Ishikawa (cell line): ENCODE data around the gene CHCHD3.

Experiments used
- CEBPB ChIP-seq: IDR thresholded peaks from 2 replicates; pipeline ENCODE4 v1.6.1; 2012
- CREB1 ChIP-seq: IDR thresholded peaks from 2 replicates; pipeline ENCODE4 v1.6.1; 2012; ENCODE audit warnings: low read depth
- EGR1 ChIP-seq: IDR thresholded peaks from 2 replicates; pipeline ENCODE4 v1.6.1; 2012
- EP300 ChIP-seq: IDR thresholded peaks from 2 replicates; pipeline ENCODE4 v1.6.1; 2012; ENCODE audit warnings: borderline replicate concordance
- FOXM1 ChIP-seq: IDR thresholded peaks from 2 replicates; pipeline ENCODE4 v1.6.1; 2012; ENCODE audit warnings: low read depth, borderline replicate concordance
- MAX ChIP-seq: IDR thresholded peaks from 2 replicates; pipeline ENCODE4 v1.6.1; 2012
- NFIC ChIP-seq: IDR thresholded peaks from 2 replicates; pipeline ENCODE4 v1.6.1; 2012
- RAD21 ChIP-seq: IDR thresholded peaks from 2 replicates; pipeline ENCODE4 v1.6.1; 2012; ENCODE audit warnings: low read depth
- REST ChIP-seq: IDR thresholded peaks from 2 replicates; pipeline ENCODE4 v1.6.1; 2012; ENCODE audit warnings: low read depth, mild to moderate bottlenecking
- TAF1 ChIP-seq: IDR thresholded peaks from 2 replicates; pipeline ENCODE4 v1.6.1; 2012; ENCODE audit warnings: low read depth, mild to moderate bottlenecking
- TCF12 ChIP-seq: IDR thresholded peaks from 2 replicates; pipeline ENCODE4 v1.6.1; 2012; ENCODE audit warnings: low read depth
- TEAD4 ChIP-seq: IDR thresholded peaks from 2 replicates; pipeline ENCODE4 v1.6.1; 2012
- YY1 ChIP-seq: IDR thresholded peaks from 2 replicates; pipeline ENCODE4 v1.6.1; 2012; ENCODE audit warnings: low read depth
- ZBTB7A ChIP-seq: IDR thresholded peaks from 2 replicates; pipeline ENCODE4 v1.6.1; 2012; ENCODE audit warnings: low read depth
- TF ChIP-seq, protein P1 (sequence below): IDR thresholded peaks from 2 replicates; pipeline ENCODE4 v1.6.1; 2012

Gene CHCHD3

DNA sequence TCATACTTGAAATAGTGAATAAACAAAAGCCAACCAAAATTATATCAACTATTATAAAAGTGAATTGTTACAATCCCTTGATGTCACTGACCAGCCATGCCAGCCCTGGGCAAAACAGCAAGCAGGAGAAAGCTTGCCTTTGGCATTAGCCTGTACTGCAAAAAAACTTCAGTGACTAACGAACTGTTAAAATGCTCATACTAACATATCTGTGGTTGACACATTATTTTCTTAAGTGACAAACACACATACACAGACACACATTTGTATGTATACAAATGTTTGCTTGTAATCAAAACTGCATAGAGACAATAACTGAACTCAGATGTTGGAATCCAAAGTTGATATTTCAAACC is 29.5 kb downstream of the CHCHD3 start:
- TF ChIP-seq RAD21 = no peak
- TF ChIP-seq FOXM1 = no peak
- no peak for TF ChIP-seq EP300
- TF ChIP-seq ZBTB7A = no peak
- TF ChIP-seq TAF1 = no peak
- TF ChIP-seq TCF12 = no peak
- TF ChIP-seq, protein P1, sequence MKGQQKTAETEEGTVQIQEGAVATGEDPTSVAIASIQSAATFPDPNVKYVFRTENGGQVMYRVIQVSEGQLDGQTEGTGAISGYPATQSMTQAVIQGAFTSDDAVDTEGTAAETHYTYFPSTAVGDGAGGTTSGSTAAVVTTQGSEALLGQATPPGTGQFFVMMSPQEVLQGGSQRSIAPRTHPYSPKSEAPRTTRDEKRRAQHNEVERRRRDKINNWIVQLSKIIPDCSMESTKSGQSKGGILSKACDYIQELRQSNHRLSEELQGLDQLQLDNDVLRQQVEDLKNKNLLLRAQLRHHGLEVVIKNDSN = no peak
- no peak for TF ChIP-seq MAX
- no peak for TF ChIP-seq CREB1
- TF ChIP-seq TEAD4 = no peak
- no peak for TF ChIP-seq EGR1
- no peak for TF ChIP-seq REST
- TF ChIP-seq NFIC = no peak
- no peak for TF ChIP-seq YY1
- TF ChIP-seq CEBPB = no peak

DNA sequence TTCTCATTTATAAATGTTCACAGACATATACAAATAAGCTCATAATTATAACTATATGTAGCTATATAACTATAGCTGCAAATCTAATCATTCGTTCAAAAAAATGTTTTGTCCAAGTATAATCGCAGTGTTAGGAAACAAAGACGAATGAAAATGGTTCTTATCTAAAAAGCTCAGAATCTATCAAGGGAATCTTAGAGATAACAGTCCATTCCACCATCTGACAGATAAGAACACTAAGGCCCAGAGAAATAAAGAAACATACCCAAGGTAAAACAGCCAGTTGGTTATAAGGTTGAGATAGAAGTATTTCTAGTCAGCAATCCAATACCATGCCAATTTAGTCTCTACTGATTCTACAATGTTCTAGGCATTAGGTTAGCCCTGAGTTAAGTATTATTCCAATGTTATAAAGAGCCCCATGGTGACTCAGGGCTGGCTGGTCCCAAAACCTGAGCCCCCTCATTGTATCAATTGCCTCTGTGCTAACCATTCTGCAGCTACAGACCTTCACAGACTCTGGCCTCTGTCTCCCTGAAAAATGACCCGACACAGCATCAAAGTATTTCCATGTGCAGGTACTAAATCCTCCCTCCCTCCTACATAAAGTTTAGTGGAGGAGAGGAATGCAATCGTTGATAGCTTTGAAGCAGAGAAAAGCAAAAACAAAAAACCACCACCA is 30.0 kb downstream of the CHCHD3 start:
- TF ChIP-seq FOXM1 (no peak), CEBPB (no peak), CREB1 (no peak), TEAD4 (no peak), RAD21 (no peak), EGR1 (no peak), TCF12 (no peak), EP300 (no peak), MAX (no peak), TAF1 (no peak), REST (no peak), YY1 (no peak), ZBTB7A (no peak), NFIC (no peak)
- TF ChIP-seq, protein P1 = no peak

- no peak for TF ChIP-seq TAF1
These were observed 30.8 kb downstream of the CHCHD3 start for GRCh38 chr7:133051066-133051465.

DNA sequence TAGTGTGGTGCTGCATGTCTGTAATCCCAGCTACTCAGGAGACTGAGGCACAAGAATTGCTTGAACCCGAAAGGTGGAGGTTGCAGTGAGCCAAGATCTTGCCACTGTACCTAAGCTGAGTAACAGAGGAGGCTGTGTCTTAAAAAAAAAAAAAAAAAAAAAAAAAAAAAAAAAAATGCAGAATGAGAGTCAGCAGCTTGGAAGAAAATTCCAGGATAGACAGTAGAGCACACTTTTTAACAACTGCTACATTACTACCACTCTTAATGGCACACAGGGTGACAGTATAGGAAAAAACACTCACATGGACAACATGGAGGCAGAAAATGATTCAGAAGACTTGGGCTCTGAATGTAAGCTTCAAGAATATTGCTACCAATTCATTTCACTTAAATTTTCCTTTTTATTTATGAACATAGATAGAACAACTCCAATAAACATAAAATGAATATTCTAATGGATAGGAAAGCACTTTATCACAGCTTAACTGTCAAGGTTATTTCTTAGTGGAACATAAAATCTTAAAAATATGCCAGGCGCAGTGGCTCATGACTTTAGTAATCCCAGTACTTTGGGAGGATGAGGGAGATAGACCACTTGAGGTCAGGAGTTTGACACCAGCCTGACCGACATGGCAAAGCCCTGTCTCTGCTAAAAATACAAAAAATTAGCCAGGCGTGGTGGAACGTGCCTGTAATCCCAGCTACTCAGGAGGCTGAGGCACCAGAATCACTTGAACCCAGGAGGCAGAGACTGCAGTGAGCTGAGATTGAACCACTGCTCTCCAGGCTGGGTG is 31.5 kb downstream of the CHCHD3 start:
- TF ChIP-seq REST (no peak), CREB1 (no peak), EP300 (no peak), ZBTB7A (no peak), FOXM1 (no peak), MAX (no peak), TEAD4 (no peak), EGR1 (no peak), TCF12 (no peak), CEBPB (no peak), YY1 (no peak), RAD21 (no peak), TAF1 (no peak), NFIC (no peak)
- TF ChIP-seq, protein P1 = no peak
